H1 (cell line): ENCODE data around the gene MBOAT2. TPM values are rescaled to one million over a fixed set of nuclear protein-coding genes. Genes with fewer than 3 reads are reported as not detected.

Source experiments
- CTCF ChIA-PET: fragments of 300-600 bp; sonication (Branson Sonifier 250); formaldehyde crosslinking; loops from one replicate; lab custom pipeline; 2021; ENCODE audit not compliant: partially characterized antibody; lab: Charles Lee
- POLR2A ChIA-PET: fragments of 300-600 bp; sonication (Branson Sonifier 250); formaldehyde crosslinking; loops from one replicate; lab custom pipeline; 2021; ENCODE audit warnings: inconsistent platforms; ENCODE audit not compliant: partially characterized antibody; lab: Charles Lee
- DNase-seq, 2 experiments: peaks; one replicate each; pipeline versions ENCODE4 v3.0.0 to v3.0.0-alpha.2; 2010 to 2022; ENCODE audit warnings: low spot score in 2 of 2, low read depth in 1 of 2, mixed read lengths in 1 of 2
- FAIRE-seq: peaks from 2 replicates; lab custom pipeline; 2011; peaks lifted over from hg19 to GRCh38; lab: Jason Lieb, UNC
- H2AFZ ChIP-seq: 2 replicates; pipeline ENCODE4 v1.8.1; 2012; ENCODE audit warnings: low read length, inconsistent platforms
- H2AK5ac ChIP-seq: 2 replicates; pipeline ENCODE4 v1.6.1; 2013; ENCODE audit warnings: low read depth, low read length
- H2BK120ac ChIP-seq: replicated peaks from 2 replicates; pipeline ENCODE3; 2013; ENCODE audit warnings: low read depth, low read length, inconsistent platforms
- H2BK12ac ChIP-seq: 2 replicates; pipeline ENCODE4 v1.6.1; 2013; ENCODE audit warnings: low read depth, low read length
- H2BK15ac ChIP-seq: 2 replicates; pipeline ENCODE4 v1.6.1; 2013; ENCODE audit warnings: low read length
- H2BK20ac ChIP-seq: 2 replicates; pipeline ENCODE4 v1.6.1; 2013; ENCODE audit warnings: low read length
- H2BK5ac ChIP-seq: 2 replicates; pipeline ENCODE4 v1.6.1; 2013; ENCODE audit warnings: low read depth, low read length
- H3K14ac ChIP-seq: 2 replicates; pipeline ENCODE4 v1.6.1; 2013; ENCODE audit warnings: inconsistent platforms; ENCODE audit not compliant: insufficient read length
- H3K18ac ChIP-seq: 2 replicates; pipeline ENCODE4 v1.6.1; 2013; ENCODE audit warnings: low read length; ENCODE audit errors: extremely low read depth
- H3K23ac ChIP-seq: 2 replicates; pipeline ENCODE4 v1.6.1; 2013; ENCODE audit warnings: inconsistent platforms; ENCODE audit not compliant: insufficient read length
- H3K23me2 ChIP-seq: 2 replicates; pipeline ENCODE4 v1.6.1; 2013; ENCODE audit warnings: low read depth, low read length
- H3K27ac ChIP-seq: 2 replicates; pipeline ENCODE4 v1.6.1; 2011; ENCODE audit warnings: low read depth, low read length, inconsistent platforms
- H3K27me3 ChIP-seq, 4 experiments: replicated peaks in 1 of 4; 1 replicate in 1 of 4; 2 replicates in 3 of 4; pipeline versions ENCODE4 v1.6.1 to v1.8.1; 2011 to 2013; ENCODE audit warnings: low read length in 3 of 4, mild to moderate bottlenecking in 3 of 4, inconsistent platforms in 2 of 4, mixed read lengths in 2 of 4, moderate library complexity in 1 of 4; ENCODE audit not compliant: control insufficient read depth in 3 of 4, insufficient read depth in 3 of 4; ENCODE audit errors: extremely low read depth in 1 of 4
- H3K36me3 ChIP-seq, 4 experiments: 2 replicates each; pipeline versions ENCODE4 v1.6.1 to v1.8.1; 2011 to 2013; ENCODE audit warnings: mild to moderate bottlenecking in 4 of 4, low read length in 3 of 4, moderate library complexity in 2 of 4, control low read depth in 1 of 4, inconsistent platforms in 1 of 4; ENCODE audit not compliant: insufficient read depth in 4 of 4, control insufficient read depth in 2 of 4
- H3K4ac ChIP-seq: replicated peaks from 2 replicates; pipeline ENCODE3; 2013; ENCODE audit warnings: low read length, low read depth, mixed read lengths, inconsistent platforms; ENCODE audit not compliant: insufficient read length
- H3K4me1 ChIP-seq, 4 experiments: replicated peaks in 1 of 4; 1 replicate in 1 of 4; 2 replicates in 3 of 4; pipeline versions ENCODE4 v1.6.1 to v1.8.1; 2011 to 2013; ENCODE audit warnings: low read length in 3 of 4, inconsistent platforms in 2 of 4, mixed read lengths in 1 of 4; ENCODE audit not compliant: insufficient read depth in 4 of 4, control insufficient read depth in 3 of 4
- H3K4me2 ChIP-seq, 2 experiments: 2 replicates each; pipeline versions ENCODE4 v1.6.1 to v1.8.1; 2011 to 2013; ENCODE audit warnings: low read depth in 2 of 2, low read length in 2 of 2, control low read depth in 1 of 2, inconsistent platforms in 1 of 2, mild to moderate bottlenecking in 1 of 2; ENCODE audit not compliant: insufficient read depth in 1 of 2
- H3K4me3 ChIP-seq, 4 experiments: fragments of 200-600, 300-600 bp in 1 of 4; sonication (generic), shearing (Covaris generic), sonication (Bioruptor Twin) in 1 of 4; 2 replicates each; pipeline versions ENCODE4 v1.5.1 to v1.8.1; 2011 to 2016; ENCODE audit warnings: low read length in 4 of 4, low read depth in 3 of 4, control low read depth in 2 of 4, inconsistent platforms in 2 of 4, mild to moderate bottlenecking in 2 of 4, mixed read lengths in 1 of 4, moderate library complexity in 1 of 4; ENCODE audit not compliant: insufficient read depth in 2 of 4; ENCODE audit errors: extremely low read depth in 1 of 4
- H3K56ac ChIP-seq: replicated peaks from 2 replicates; pipeline ENCODE3; 2013; ENCODE audit warnings: low read depth, mild to moderate bottlenecking, mixed read lengths, low read length, inconsistent platforms; ENCODE audit not compliant: insufficient read length
- H3K79me1 ChIP-seq: 2 replicates; pipeline ENCODE4 v1.6.1; 2013; ENCODE audit warnings: low read depth, low read length, control low read depth
- H3K79me2 ChIP-seq, 2 experiments: 2 replicates each; pipeline versions ENCODE4 v1.6.1 to v1.8.1; 2012 to 2013; ENCODE audit warnings: low read length in 2 of 2, mild to moderate bottlenecking in 2 of 2, inconsistent platforms in 1 of 2; ENCODE audit not compliant: insufficient read depth in 2 of 2, control insufficient read depth in 1 of 2
- H3K9ac ChIP-seq, 4 experiments: replicated peaks in 1 of 4; 1 replicate in 1 of 4; 2 replicates in 3 of 4; pipeline versions ENCODE4 v1.6.1 to v1.8.1; 2011 to 2013; ENCODE audit warnings: low read depth in 3 of 4, low read length in 3 of 4, control low read depth in 2 of 4, mild to moderate bottlenecking in 2 of 4, moderate library complexity in 2 of 4, inconsistent platforms in 1 of 4; ENCODE audit errors: extremely low read depth in 1 of 4
- H3K9me3 ChIP-seq, 2 experiments: 2 replicates each; pipeline versions ENCODE4 v1.6.1 to v1.8.1; 2012 to 2013; ENCODE audit warnings: mild to moderate bottlenecking in 2 of 2, moderate library complexity in 2 of 2, control low read depth in 1 of 2, inconsistent platforms in 1 of 2, low read depth in 1 of 2, low read length in 1 of 2, mixed read lengths in 1 of 2; ENCODE audit not compliant: insufficient read depth in 2 of 2
- H4K20me1 ChIP-seq, 2 experiments: replicated peaks in 1 of 2; 2 replicates each; pipeline versions ENCODE3 to v1.8.1; 2011 to 2013; ENCODE audit warnings: inconsistent platforms in 2 of 2, low read length in 2 of 2, mild to moderate bottlenecking in 1 of 2; ENCODE audit not compliant: insufficient read depth in 2 of 2, control insufficient read depth in 1 of 2
- H4K5ac ChIP-seq: 2 replicates; pipeline ENCODE4 v1.6.1; 2013; ENCODE audit warnings: low read length, low read depth, mixed read lengths, inconsistent platforms; ENCODE audit not compliant: insufficient read length
- H4K8ac ChIP-seq: 2 replicates; pipeline ENCODE4 v1.8.0; 2013; ENCODE audit warnings: mild to moderate bottlenecking, moderate library complexity, low read length, inconsistent platforms; ENCODE audit not compliant: insufficient read depth; ENCODE audit errors: extremely low read depth
- H4K91ac ChIP-seq: replicated peaks from 2 replicates; pipeline ENCODE3; 2013; ENCODE audit warnings: low read length, mixed read lengths, inconsistent platforms; ENCODE audit not compliant: insufficient read length
- BCL11A ChIP-seq, 2 experiments: IDR thresholded peaks; one replicate each; pipeline ENCODE4 v1.6.1; 2011; ENCODE audit warnings: low read depth in 2 of 2, low read length in 2 of 2, mild to moderate bottlenecking in 2 of 2
- CBX5 ChIP-seq: fragments of 300-800, 300-1000 bp; sonication (generic); IDR thresholded peaks from 2 replicates; pipeline ENCODE4 v1.7.1; 2016; ENCODE audit warnings: antibody characterized with exemption, low read length, low read depth
- CHD1 ChIP-seq: IDR thresholded peaks from 2 replicates; pipeline ENCODE4 v1.6.1; 2012; ENCODE audit warnings: low read depth, low read length, improper control_type of control experiment
- EP300 ChIP-seq, 2 experiments: IDR thresholded peaks; 1 replicate in 1 of 2; 2 replicates in 1 of 2; pipeline ENCODE4 v1.6.1; 2011 to 2012; ENCODE audit warnings: low read depth in 2 of 2, low read length in 2 of 2, mild to moderate bottlenecking in 2 of 2, borderline replicate concordance in 1 of 2, inconsistent platforms in 1 of 2, moderate library complexity in 1 of 2
- HDAC6 ChIP-seq: IDR thresholded peaks from one replicate; pipeline ENCODE4 v1.7.1; 2012; ENCODE audit warnings: low read depth, mild to moderate bottlenecking, inconsistent platforms, low read length, moderate library complexity
- NANOG ChIP-seq: IDR thresholded peaks from 2 replicates; pipeline ENCODE4 v1.6.1; 2011; ENCODE audit warnings: low read length, low read depth, mild to moderate bottlenecking, inconsistent platforms; ENCODE audit not compliant: insufficient read depth, poor library complexity, severe bottlenecking
- TAF7 ChIP-seq: optimal IDR thresholded peaks from 2 replicates; pipeline ENCODE3; 2011; ENCODE audit warnings: low read depth, mild to moderate bottlenecking, inconsistent platforms, low read length, moderate library complexity, borderline replicate concordance
- WGBS, 2 experiments: shearing (Covaris generic) in 1 of 2; methylation state at CpG; one replicate each; pipeline versions ENCODE4 v1.1.6 to v1.1.7; 2013 to 2015; ENCODE audit warnings: low lambda C conversion rate in 2 of 2, mixed read lengths in 2 of 2, inconsistent platforms in 1 of 2, low coverage in 1 of 2, missing lambda C conversion rate in 1 of 2; ENCODE audit not compliant: insufficient replicate concordance in 2 of 2, insufficient coverage in 1 of 2, insufficient read length in 1 of 2; ENCODE audit errors: extremely low coverage in 1 of 2, missing lambda C conversion rate in 1 of 2; 5-methylcytosine and 5-hydroxymethylcytosine counted together
- polyA plus RNA-seq, 7 experiments: library from polyadenylated mRNA; depleted of rRNA in 3 of 7; stranded (reverse) in 5 of 7; unstranded in 2 of 7; fragments of >200 nt in 5 of 7; fragments of 200-250 nt in 2 of 7; gene quantifications; 1 replicate in 5 of 7; 2 replicates in 1 of 7; 4 replicates in 1 of 7; pipeline versions ENCODE4 v1.2.1 to v1.2.3, GENCODE V29; 2011 to 2013; ENCODE audit warnings: missing spikeins in 2 of 7, mixed read lengths in 2 of 7
- total RNA-seq: library from RNA; stranded (reverse); fragmentation: NEBNext Ultra II Directional; extraction: Animal tissue kit (Norgen Biotek cat#: 25700); gene quantifications from 2 replicates; pipeline ENCODE4 v1.2.1, GENCODE V29; 2021
- TF ChIP-seq, protein P1 (sequence below): IDR thresholded peaks from 2 replicates; pipeline ENCODE4 v1.6.1; 2011; ENCODE audit warnings: low read length, improper control_type of control experiment
- TF ChIP-seq, protein P2 (sequence below): IDR thresholded peaks from 2 replicates; pipeline ENCODE4 v1.6.1; 2012; ENCODE audit warnings: inconsistent platforms
- TF ChIP-seq, protein P3 (sequence below): IDR thresholded peaks from 2 replicates; pipeline ENCODE4 v1.6.1; 2012; ENCODE audit warnings: low read length, inconsistent platforms

MBOAT2 gene
- total and polyA plus RNA-seq, 2 of the 8 experiments (the other 6 are each of a cell fraction or from before 2014, with no cell fraction given): 11.2 to 23.4 TPM

DNA sequence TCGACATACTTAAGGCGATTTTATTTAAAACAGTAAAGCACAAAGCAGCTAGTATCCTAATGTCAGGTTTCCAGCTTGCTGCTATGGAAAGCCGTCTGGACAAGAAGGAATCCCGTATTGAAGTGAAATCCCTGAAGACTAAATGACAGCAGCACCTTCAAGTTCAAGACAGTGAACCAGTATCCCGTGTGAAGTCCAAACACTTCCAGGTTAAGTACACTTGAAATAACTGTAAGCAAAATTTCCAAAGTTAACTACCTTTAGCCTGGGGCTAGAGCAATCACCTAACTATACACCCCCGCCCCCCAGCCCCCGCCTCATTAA lies 1.2 kb downstream of the MBOAT2 start:
- H3K4me1 ChIP-seq: peaks cover 0 to 7% (median 3%) of the 10 kb centered on the region in 4 experiments; a peak in 4 of 7 replicates
- H3K56ac ChIP-seq: no peak overlapping the region
- H2BK12ac ChIP-seq: no peak overlapping the region
- H2BK120ac ChIP-seq: no peak overlapping the region
- no peaks in the 10 kb centered on the region for H3K27me3 ChIP-seq
- H3K14ac ChIP-seq: no peak overlapping the region
- 42% methylated on average over 7 of the region's 7 CpGs; no CpG with 5 or more reads in 1 of the 2 experiments for WGBS, 2 experiments
- no peak overlapping the region for H2AFZ ChIP-seq
- no peak overlapping the region for H4K8ac ChIP-seq
- H3K36me3 ChIP-seq: no peaks in the 10 kb centered on the region; a peak in 1 of 8 replicates
- no peak for DNase-seq
- H3K4ac ChIP-seq: no peak overlapping the region
- no peak overlapping the region for H2BK5ac ChIP-seq
- ChIA-PET POLR2A (interaction anchor here (1.0 to 1.7 kb wide), 2 partner anchors 8 to 16 kb away, joined by 3 to 4 read pairs; no protein-coding TSS in a partner anchor), CTCF (interaction anchor here (1.2 to 1.9 kb wide), 2 partner anchors 15 to 141 kb away, joined by 3 to 6 read pairs; no protein-coding TSS in a partner anchor)
- H3K9me3 ChIP-seq: no peaks in the 10 kb centered on the region
- no peak overlapping the region for H3K9ac ChIP-seq
- FAIRE-seq: no peak
- no peak overlapping the region for H3K23ac ChIP-seq
- peaks cover 5% of the 10 kb centered on the region for H3K23me2 ChIP-seq
- H3K4me2 ChIP-seq: peak overlapping the region; percentile 94 to 97
- H4K91ac ChIP-seq: no peak overlapping the region
- no peak overlapping the region for H3K27ac ChIP-seq
- peak overlapping the region in 3 of 4 experiments; percentile 74 to 93 (median 75); a peak in 5 of 8 replicates for H3K4me3 ChIP-seq
- H4K20me1 ChIP-seq: peaks cover 2 to 5% of the 10 kb centered on the region in 2 experiments
- peaks cover 2% of the 10 kb centered on the region; the same call in 1 of the 2 replicates for H3K79me1 ChIP-seq
- no peak overlapping the region for H4K5ac ChIP-seq
- no peak overlapping the region for H2BK15ac ChIP-seq
- H3K79me2 ChIP-seq: peaks cover 6 to 43% of the 10 kb centered on the region in 2 experiments
- no peak overlapping the region for H2AK5ac ChIP-seq
- H3K18ac ChIP-seq: no peak overlapping the region
- H2BK20ac ChIP-seq: no peak overlapping the region
- TF ChIP-seq CHD1: no peak
- no peak for TF ChIP-seq EP300 (IDR thresholded peaks at IDR 0.05; ENCODE audit: borderline replicate concordance in 1 of 2, low read depth in 2 of 2, low read length in 2 of 2)
- TF ChIP-seq NANOG: no peak
- no peak for TF ChIP-seq TAF7
- TF ChIP-seq, protein P1, sequence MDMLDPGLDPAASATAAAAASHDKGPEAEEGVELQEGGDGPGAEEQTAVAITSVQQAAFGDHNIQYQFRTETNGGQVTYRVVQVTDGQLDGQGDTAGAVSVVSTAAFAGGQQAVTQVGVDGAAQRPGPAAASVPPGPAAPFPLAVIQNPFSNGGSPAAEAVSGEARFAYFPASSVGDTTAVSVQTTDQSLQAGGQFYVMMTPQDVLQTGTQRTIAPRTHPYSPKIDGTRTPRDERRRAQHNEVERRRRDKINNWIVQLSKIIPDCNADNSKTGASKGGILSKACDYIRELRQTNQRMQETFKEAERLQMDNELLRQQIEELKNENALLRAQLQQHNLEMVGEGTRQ: no peak
- TF ChIP-seq BCL11A (IDR thresholded peaks at IDR 0.05; ENCODE audit: low read depth in 2 of 2, low read length in 2 of 2): no peak
- TF ChIP-seq, protein P2, sequence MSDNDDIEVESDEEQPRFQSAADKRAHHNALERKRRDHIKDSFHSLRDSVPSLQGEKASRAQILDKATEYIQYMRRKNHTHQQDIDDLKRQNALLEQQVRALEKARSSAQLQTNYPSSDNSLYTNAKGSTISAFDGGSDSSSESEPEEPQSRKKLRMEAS: no peak
- TF ChIP-seq, protein P3, sequence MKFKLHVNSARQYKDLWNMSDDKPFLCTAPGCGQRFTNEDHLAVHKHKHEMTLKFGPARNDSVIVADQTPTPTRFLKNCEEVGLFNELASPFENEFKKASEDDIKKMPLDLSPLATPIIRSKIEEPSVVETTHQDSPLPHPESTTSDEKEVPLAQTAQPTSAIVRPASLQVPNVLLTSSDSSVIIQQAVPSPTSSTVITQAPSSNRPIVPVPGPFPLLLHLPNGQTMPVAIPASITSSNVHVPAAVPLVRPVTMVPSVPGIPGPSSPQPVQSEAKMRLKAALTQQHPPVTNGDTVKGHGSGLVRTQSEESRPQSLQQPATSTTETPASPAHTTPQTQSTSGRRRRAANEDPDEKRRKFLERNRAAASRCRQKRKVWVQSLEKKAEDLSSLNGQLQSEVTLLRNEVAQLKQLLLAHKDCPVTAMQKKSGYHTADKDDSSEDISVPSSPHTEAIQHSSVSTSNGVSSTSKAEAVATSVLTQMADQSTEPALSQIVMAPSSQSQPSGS: no peak
- no peak for TF ChIP-seq CBX5
- no peak for TF ChIP-seq HDAC6
